Suprapubic skin (tissue), 3 donors: Measurements from ENCODE around the gene GFOD1.

Source experiments
- POLR2AphosphoS5 ChIP-seq, 3 donors: sonication (generic); formaldehyde crosslinking; IDR thresholded peaks; one replicate each; pipeline ENCODE4 v1.6.1; 2017; ENCODE audit warnings: antibody characterized with exemption in 3 of 3
- TF ChIP-seq, protein P1 (sequence below), 2 donors: fragments of 200-600 bp in 1 of 2; fragments of 450-650 bp in 1 of 2; sonication (generic) in 1 of 2; IDR thresholded peaks; one replicate each; pipeline ENCODE4 v1.5.1; 2016 to 2019; ENCODE audit warnings: antibody characterized with exemption in 2 of 2, mild to moderate bottlenecking in 1 of 2, moderate library complexity in 1 of 2

DNA sequence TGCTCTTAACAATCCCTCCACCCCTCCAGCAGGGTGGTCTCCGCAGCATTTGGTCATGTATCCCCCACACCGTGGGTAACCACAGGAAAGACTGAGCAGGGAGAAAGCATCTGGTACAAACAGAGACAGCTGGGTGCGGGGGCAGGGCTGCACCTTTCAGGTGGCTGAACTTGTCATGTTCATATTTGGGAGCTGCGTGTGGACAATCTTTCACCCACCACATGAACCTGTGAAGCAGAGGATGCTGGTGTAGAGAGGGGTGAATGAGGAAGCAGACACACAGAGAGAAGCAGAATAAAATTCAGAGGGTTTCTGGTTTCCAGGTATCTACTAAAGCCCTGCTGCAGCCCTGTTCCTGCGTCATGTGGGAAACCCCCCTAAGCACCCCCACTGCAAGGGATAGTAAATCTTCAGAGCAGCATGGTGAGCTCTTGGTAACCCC, 8.9 kb downstream of the GFOD1 start:
- TF ChIP-seq, protein P1, sequence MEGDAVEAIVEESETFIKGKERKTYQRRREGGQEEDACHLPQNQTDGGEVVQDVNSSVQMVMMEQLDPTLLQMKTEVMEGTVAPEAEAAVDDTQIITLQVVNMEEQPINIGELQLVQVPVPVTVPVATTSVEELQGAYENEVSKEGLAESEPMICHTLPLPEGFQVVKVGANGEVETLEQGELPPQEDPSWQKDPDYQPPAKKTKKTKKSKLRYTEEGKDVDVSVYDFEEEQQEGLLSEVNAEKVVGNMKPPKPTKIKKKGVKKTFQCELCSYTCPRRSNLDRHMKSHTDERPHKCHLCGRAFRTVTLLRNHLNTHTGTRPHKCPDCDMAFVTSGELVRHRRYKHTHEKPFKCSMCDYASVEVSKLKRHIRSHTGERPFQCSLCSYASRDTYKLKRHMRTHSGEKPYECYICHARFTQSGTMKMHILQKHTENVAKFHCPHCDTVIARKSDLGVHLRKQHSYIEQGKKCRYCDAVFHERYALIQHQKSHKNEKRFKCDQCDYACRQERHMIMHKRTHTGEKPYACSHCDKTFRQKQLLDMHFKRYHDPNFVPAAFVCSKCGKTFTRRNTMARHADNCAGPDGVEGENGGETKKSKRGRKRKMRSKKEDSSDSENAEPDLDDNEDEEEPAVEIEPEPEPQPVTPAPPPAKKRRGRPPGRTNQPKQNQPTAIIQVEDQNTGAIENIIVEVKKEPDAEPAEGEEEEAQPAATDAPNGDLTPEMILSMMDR (IDR thresholded peaks at IDR 0.05) = no peak
- no peak for TF ChIP-seq POLR2AphosphoS5 (IDR thresholded peaks at IDR 0.05)
